Spleen (tissue), 7 donors: ENCODE results near the gene PCSK6.

Experiments used
- CTCF ChIP-seq, 11 experiments: fragments of 200-600 bp in 7 of 11; fragments of 450-650 bp in 4 of 11; sonication (generic) in 4 of 11; IDR thresholded peaks in 8 of 11; conservative IDR thresholded peaks in 3 of 11; 1 replicate in 7 of 11; 2 replicates in 4 of 11; pipeline versions ENCODE4 v1.4.0 to v1.8.0; 2016 to 2021; ENCODE audit warnings: antibody characterized with exemption in 11 of 11, inconsistent platforms in 4 of 11, mild to moderate bottlenecking in 1 of 11
- POLR2A ChIP-seq, 3 donors: fragments of 450-650 bp; IDR thresholded peaks; one replicate each; pipeline ENCODE4 v1.5.1; 2017; ENCODE audit warnings: antibody characterized with exemption in 3 of 3, mild to moderate bottlenecking in 1 of 3
- POLR2AphosphoS5 ChIP-seq, 3 donors: sonication (generic); formaldehyde crosslinking; IDR thresholded peaks; one replicate each; pipeline ENCODE4 v1.5.1; 2017; ENCODE audit warnings: antibody characterized with exemption in 3 of 3
- donor health status: DM: no; HTN: no; CAD: no; lungs with moderate emphysema.
- donor health status: DM: no; HTN: no; CAD: no.
- donor health status: DM: no; HTN: no; CAD: no.

- no peak for TF ChIP-seq POLR2AphosphoS5 (IDR thresholded peaks at IDR 0.05)
- TF ChIP-seq CTCF (IDR thresholded peaks at IDR 0.05 in 8 of 11, conservative IDR thresholded peaks at IDR 0.05 in 3 of 11) = no peak
- TF ChIP-seq POLR2A (IDR thresholded peaks at IDR 0.05) = no peak
These were observed 17.0 kb upstream of the PCSK6 start for GRCh38 chr15:101506491-101506890.
